Cardiac muscle cell (in vitro differentiated cells and primary cell): ENCODE measurements around the gene RFC5. TPM values are rescaled to one million over a fixed set of nuclear protein-coding genes. Genes with fewer than 3 reads are reported as not detected.

ENCODE experiments used
- DNase-seq, 2 donors: peaks; one replicate each; pipeline versions ENCODE4 v3.0.0 to v3.0.0-alpha.2; 2010 to 2017; ENCODE audit warnings: low read depth in 1 of 2, low spot score in 1 of 2
- H3K27ac ChIP-seq: fragments of 200-600 bp; sonication (generic); 2 replicates; pipeline ENCODE4 v1.5.1; 2016
- H3K27me3 ChIP-seq: fragments of 200-600 bp; sonication (generic); 2 replicates; pipeline ENCODE4 v1.6.0; 2016; ENCODE audit warnings: control low read depth
- H3K36me3 ChIP-seq: fragments of 200-600 bp; sonication (generic); 2 replicates; pipeline ENCODE4 v1.5.1; 2016; ENCODE audit warnings: control low read depth
- H3K4me1 ChIP-seq: fragments of 200-600 bp; sonication (generic); 2 replicates; pipeline ENCODE4 v1.8.1; 2017; ENCODE audit warnings: low read depth, mild to moderate bottlenecking, mixed run types
- H3K4me3 ChIP-seq: fragments of 200-600 bp; sonication (generic); 2 replicates; pipeline ENCODE4 v1.5.1; 2016; ENCODE audit warnings: mild to moderate bottlenecking
- H3K9me3 ChIP-seq: fragments of 200-600 bp; sonication (generic); 2 replicates; pipeline ENCODE4 v1.5.1; 2017; ENCODE audit warnings: low read depth, mild to moderate bottlenecking, control low read depth
- CTCF ChIP-seq: IDR thresholded peaks from 2 replicates; pipeline ENCODE4 v1.5.1; 2012; ENCODE audit warnings: low read depth, mild to moderate bottlenecking, low read length
- polyA plus RNA-seq: library from polyadenylated mRNA; unstranded; fragments of >200 nt; fragmentation: Nextera tagmentation; extraction: Ambion mirVana; gene quantifications from 2 replicates; pipeline ENCODE4 v1.2.1, GENCODE V29; 2016
- total RNA-seq: library from RNA; depleted of rRNA; stranded (reverse); fragments of >200 nt; gene quantifications from 2 replicates; pipeline ENCODE4 v1.2.3, GENCODE V29; 2016

The RFC5 gene
- total and polyA plus RNA-seq, 2 experiments from 2014 or later: 25.6 to 27.4 TPM

GRCh38 chr12:118055865-118056773 lies 39.6 kb downstream of the RFC5 start:
- no peak for DNase-seq
- no peak overlapping the region for H3K4me3 ChIP-seq

GRCh38 chr12:118058227-118058626 lies 41.7 kb downstream of the RFC5 start:
- Histone ChIP-seq H3K27me3 (no peaks in the 10 kb centered on the region), H3K9me3 (no peaks in the 10 kb centered on the region), H3K4me3 (no peak overlapping the region), H3K27ac (no peak overlapping the region), H3K4me1 (peaks cover 15% of the 10 kb centered on the region), H3K36me3 (no peaks in the 10 kb centered on the region)
- DNase-seq: no peak
- no peak for TF ChIP-seq CTCF

More at GRCh38 chr12:118055865-118056773, 39.6 kb downstream of the RFC5 start:
- peak overlapping the region; percentile 48 for H3K27ac ChIP-seq
- peaks cover 4% of the 10 kb centered on the region for H3K36me3 ChIP-seq
- H3K27me3 ChIP-seq: no peaks in the 10 kb centered on the region
- H3K4me1 ChIP-seq: peaks cover 10% of the 10 kb centered on the region
- H3K9me3 ChIP-seq: no peaks in the 10 kb centered on the region
- no peak for TF ChIP-seq CTCF

- Histone ChIP-seq H3K27ac (no peak overlapping the region), H3K9me3 (no peaks in the 10 kb centered on the region), H3K4me3 (no peak overlapping the region), H3K36me3 (no peaks in the 10 kb centered on the region), H3K4me1 (peaks cover 15% of the 10 kb centered on the region), H3K27me3 (no peaks in the 10 kb centered on the region)
- no peak for DNase-seq
- no peak for TF ChIP-seq CTCF
These were observed 42.4 kb downstream of the RFC5 start for GRCh38 chr12:118058881-118059280.

- Histone ChIP-seq H3K27me3 (no peaks in the 10 kb centered on the region), H3K36me3 (no peaks in the 10 kb centered on the region), H3K9me3 (no peaks in the 10 kb centered on the region), H3K27ac (peak overlapping the region; percentile 82), H3K4me3 (peak overlapping the region; percentile 98), H3K4me1 (peaks cover 15% of the 10 kb centered on the region)
- DNase-seq: peak in 1 of 2 donors; percentile 8
- TF ChIP-seq CTCF: no peak
These were observed 43.1 kb downstream of the RFC5 start for GRCh38 chr12:118059341-118060191.

- H3K27me3 ChIP-seq: no peaks in the 10 kb centered on the region
- H3K36me3 ChIP-seq: no peaks in the 10 kb centered on the region
- peak overlapping the region; percentile 98 for H3K4me3 ChIP-seq
- TF ChIP-seq CTCF: no peak
- H3K9me3 ChIP-seq: no peaks in the 10 kb centered on the region
- H3K27ac ChIP-seq: peak overlapping the region; percentile 82
- DNase-seq: no peak
- H3K4me1 ChIP-seq: peaks cover 15% of the 10 kb centered on the region
These were observed 44.0 kb downstream of the RFC5 start for GRCh38 chr12:118060301-118061010.
